ENCODE measurements around the gene STON2. TPM values are rescaled to one million over a fixed set of nuclear protein-coding genes. Genes with fewer than 3 reads are reported as not detected.

The STON2 gene
- total and polyA plus RNA-seq, 2 of the 13 experiments (the other 11 are each of a cell fraction or from before 2014, with no cell fraction given) = 2.1 to 11.0 TPM

- TF ChIP-seq, protein P1, sequence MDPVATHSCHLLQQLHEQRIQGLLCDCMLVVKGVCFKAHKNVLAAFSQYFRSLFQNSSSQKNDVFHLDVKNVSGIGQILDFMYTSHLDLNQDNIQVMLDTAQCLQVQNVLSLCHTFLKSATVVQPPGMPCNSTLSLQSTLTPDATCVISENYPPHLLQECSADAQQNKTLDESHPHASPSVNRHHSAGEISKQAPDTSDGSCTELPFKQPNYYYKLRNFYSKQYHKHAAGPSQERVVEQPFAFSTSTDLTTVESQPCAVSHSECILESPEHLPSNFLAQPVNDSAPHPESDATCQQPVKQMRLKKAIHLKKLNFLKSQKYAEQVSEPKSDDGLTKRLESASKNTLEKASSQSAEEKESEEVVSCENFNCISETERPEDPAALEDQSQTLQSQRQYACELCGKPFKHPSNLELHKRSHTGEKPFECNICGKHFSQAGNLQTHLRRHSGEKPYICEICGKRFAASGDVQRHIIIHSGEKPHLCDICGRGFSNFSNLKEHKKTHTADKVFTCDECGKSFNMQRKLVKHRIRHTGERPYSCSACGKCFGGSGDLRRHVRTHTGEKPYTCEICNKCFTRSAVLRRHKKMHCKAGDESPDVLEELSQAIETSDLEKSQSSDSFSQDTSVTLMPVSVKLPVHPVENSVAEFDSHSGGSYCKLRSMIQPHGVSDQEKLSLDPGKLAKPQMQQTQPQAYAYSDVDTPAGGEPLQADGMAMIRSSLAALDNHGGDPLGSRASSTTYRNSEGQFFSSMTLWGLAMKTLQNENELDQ (CRISPR knock-in tag; IDR thresholded peaks at IDR 0.05; ENCODE audit: borderline replicate concordance) = no peak
- TF ChIP-seq ZNF674 (CRISPR knock-in tag; IDR thresholded peaks at IDR 0.05; ENCODE audit: low read depth) (no peak), ZNF3 (CRISPR knock-in tag; IDR thresholded peaks at IDR 0.05) (no peak), ZNF367 (CRISPR knock-in tag; IDR thresholded peaks at IDR 0.05; ENCODE audit: borderline replicate concordance) (no peak; the same call in none of the 2 replicates), HNF1B (CRISPR knock-in tag; IDR thresholded peaks at IDR 0.05) (no peak), RAD51 (IDR thresholded peaks at IDR 0.05; ENCODE audit: borderline replicate concordance) (peak; percentile 97), TP53 (CRISPR knock-in tag; conservative IDR thresholded peaks at IDR 0.05) (no peak), NBN (conservative IDR thresholded peaks at IDR 0.05) (no peak), ZNF512 (CRISPR knock-in tag; IDR thresholded peaks at IDR 0.05) (no peak), ZNF883 (CRISPR knock-in tag; IDR thresholded peaks at IDR 0.05; ENCODE audit: not compliant biosample characterization) (peak; percentile 36), ZFP62 (CRISPR knock-in tag; IDR thresholded peaks at IDR 0.05) (no peak), ELF3 (CRISPR knock-in tag; IDR thresholded peaks at IDR 0.05) (peak; percentile 65; the same call in 1 of the 2 replicates), BATF2 (CRISPR knock-in tag; IDR thresholded peaks at IDR 0.05) (peak; percentile 87; the same call in 1 of the 2 replicates), NFE2L1 (CRISPR knock-in tag; IDR thresholded peaks at IDR 0.05; ENCODE audit: borderline replicate concordance) (peak; percentile 90; the same call in 1 of the 2 replicates), ZNF230 (CRISPR knock-in tag; IDR thresholded peaks at IDR 0.05) (peak; percentile 97), ZNF276 (CRISPR knock-in tag; IDR thresholded peaks at IDR 0.05; ENCODE audit: low read depth) (no peak), ZFP36L2 (CRISPR knock-in tag; IDR thresholded peaks at IDR 0.05) (no peak; the same call in 1 of the 2 replicates), GABPA (IDR thresholded peaks at IDR 0.05; ENCODE audit: low read depth, low read length) (peak; percentile 26), GABPA (CRISPR knock-in tag; IDR thresholded peaks at IDR 0.05; ENCODE audit: low read depth) (peak; percentile 76), TARDBP (CRISPR knock-in tag; IDR thresholded peaks at IDR 0.05) (peak; percentile 69)
- TF ChIP-seq, protein P2, sequence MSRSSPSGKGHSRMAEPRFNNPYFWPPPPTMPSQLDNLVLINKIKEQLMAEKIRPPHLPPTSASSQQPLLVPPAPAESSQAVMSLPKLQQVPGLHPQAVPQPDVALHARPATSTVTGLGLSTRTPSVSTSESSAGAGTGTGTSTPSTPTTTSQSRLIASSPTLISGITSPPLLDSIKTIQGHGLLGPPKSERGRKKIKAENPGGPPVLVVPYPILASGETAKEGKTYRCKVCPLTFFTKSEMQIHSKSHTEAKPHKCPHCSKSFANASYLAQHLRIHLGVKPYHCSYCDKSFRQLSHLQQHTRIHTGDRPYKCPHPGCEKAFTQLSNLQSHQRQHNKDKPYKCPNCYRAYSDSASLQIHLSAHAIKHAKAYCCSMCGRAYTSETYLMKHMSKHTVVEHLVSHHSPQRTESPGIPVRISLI (CRISPR knock-in tag; IDR thresholded peaks at IDR 0.05; ENCODE audit: borderline replicate concordance) = no peak; the same call in 1 of the 2 replicates
Measured at GRCh38 chr14:81220830-81221578, 179.1 kb downstream of the STON2 start, which contains the start of gene GTF2A1 (continued).
